Measurements from ENCODE around the gene DIMT1.
A peak's percentile ranks its signal among the peaks of the same experiment; 100 is the strongest.

Gene DIMT1

GRCh38 chr5:62369039-62369438 lies 34.7 kb downstream of the DIMT1 start:
- no peak for DNase-seq

- DNase-seq, result no peak
These were observed 41.0 kb downstream of the DIMT1 start for GRCh38 chr5:62362701-62363100.

- DNase-seq, result peak; percentile 43
These were observed 49.5 kb downstream of the DIMT1 start for GRCh38 chr5:62354028-62354874.

GRCh38 chr5:62348723-62349481 lies 54.8 kb downstream of the DIMT1 start:
- DNase-seq, result no peak

- no peak for DNase-seq
These were observed 55.8 kb downstream of the DIMT1 start for GRCh38 chr5:62347928-62348327.

GRCh38 chr5:62346748-62347147 lies 57.0 kb downstream of the DIMT1 start:
- no peak for DNase-seq

- DNase-seq, result no peak
These were observed 60.3 kb downstream of the DIMT1 start for GRCh38 chr5:62343428-62343827.

GRCh38 chr5:62342476-62342837 lies 61.2 kb downstream of the DIMT1 start:
- DNase-seq, result no peak

GRCh38 chr5:62341783-62342475 lies 61.8 kb downstream of the DIMT1 start:
- no peak for DNase-seq

GRCh38 chr5:62340979-62341378 lies 62.7 kb downstream of the DIMT1 start:
- DNase-seq, result no peak

- peak; percentile 12 for DNase-seq
These were observed 63.3 kb downstream of the DIMT1 start for GRCh38 chr5:62340392-62340791.

All from NCI-H1694 treated with DMSO at 0.1 percent for 48 hours (cell line).